ENCODE data around the gene CPAMD8. TPM values are rescaled to one million over a fixed set of nuclear protein-coding genes. Genes with fewer than 3 reads are reported as not detected.

CPAMD8 gene
- polyA plus RNA-seq, 1 experiment: 0.38 TPM

DNA sequence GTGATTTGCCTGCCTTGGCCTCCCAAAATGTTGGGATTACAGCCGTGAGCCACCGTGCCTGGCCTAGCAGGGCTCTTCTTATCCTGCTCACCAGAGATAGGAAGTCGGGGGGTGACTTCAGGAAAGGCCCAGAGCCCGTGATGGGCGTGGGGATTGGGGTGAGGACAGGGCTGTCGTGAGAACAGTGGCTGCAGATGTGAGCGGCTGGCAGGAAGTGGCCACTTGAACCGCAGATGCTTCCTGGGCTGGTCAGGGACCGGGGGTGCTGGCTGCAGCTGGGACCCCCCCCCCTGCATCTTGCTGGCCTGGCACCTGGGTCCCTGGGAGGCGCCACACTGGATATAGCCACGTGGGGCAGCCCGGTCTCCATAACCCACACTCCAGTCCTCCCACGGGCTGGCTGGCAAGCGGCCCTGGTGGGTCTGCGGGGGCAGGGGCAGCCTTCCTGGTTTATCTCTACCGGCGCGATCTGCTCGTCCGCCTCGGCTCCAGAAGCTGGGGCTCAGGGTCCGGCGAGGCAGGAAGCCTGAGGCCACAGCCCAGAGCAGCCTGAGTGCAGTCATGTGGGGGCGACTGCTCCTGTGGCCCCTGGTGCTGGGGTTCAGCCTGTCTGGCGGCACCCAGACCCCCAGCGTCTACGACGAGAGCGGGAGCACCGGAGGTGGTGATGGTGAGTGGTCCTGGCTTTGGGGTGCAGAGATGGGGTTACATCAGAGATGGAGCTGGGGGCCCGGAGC is 137.8 kb downstream of the CPAMD8 start, which contains the start of gene F2RL3:
Gene F2RL3 (plus strand): TSS at position 371 of the 737 bp plus-strand sequence. CDS start 191 bp downstream, at position 562.
- Histone ChIP-seq H3K27me3 (ENCODE audit: control insufficient read depth, insufficient read depth, low read length) (peaks cover 2% of the 10 kb centered on the region), H3K27ac (ENCODE audit: low read depth, low read length) (no peak within 1 kb of the TSS), H3K9me3 (ENCODE audit: control insufficient read depth, insufficient read depth, low read length) (no peaks in the 10 kb centered on the region; the same call in 1 of the 2 replicates), H3K4me3 (ENCODE audit: low read depth, low read length) (no peak within 1 kb of the TSS)
- ChIA-PET CTCF (no interaction called here), POLR2A (interaction anchor here (0.6 kb wide), 1 partner anchor 1193 kb away, joined by 4 read pairs; no protein-coding TSS in a partner anchor)
- TF ChIP-seq, protein P1, sequence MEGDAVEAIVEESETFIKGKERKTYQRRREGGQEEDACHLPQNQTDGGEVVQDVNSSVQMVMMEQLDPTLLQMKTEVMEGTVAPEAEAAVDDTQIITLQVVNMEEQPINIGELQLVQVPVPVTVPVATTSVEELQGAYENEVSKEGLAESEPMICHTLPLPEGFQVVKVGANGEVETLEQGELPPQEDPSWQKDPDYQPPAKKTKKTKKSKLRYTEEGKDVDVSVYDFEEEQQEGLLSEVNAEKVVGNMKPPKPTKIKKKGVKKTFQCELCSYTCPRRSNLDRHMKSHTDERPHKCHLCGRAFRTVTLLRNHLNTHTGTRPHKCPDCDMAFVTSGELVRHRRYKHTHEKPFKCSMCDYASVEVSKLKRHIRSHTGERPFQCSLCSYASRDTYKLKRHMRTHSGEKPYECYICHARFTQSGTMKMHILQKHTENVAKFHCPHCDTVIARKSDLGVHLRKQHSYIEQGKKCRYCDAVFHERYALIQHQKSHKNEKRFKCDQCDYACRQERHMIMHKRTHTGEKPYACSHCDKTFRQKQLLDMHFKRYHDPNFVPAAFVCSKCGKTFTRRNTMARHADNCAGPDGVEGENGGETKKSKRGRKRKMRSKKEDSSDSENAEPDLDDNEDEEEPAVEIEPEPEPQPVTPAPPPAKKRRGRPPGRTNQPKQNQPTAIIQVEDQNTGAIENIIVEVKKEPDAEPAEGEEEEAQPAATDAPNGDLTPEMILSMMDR (IDR thresholded peaks at IDR 0.05; ENCODE audit: low read depth, low read length): no peak
- DNase-seq (ENCODE audit: low read depth, low spot score): no peak

DNA sequence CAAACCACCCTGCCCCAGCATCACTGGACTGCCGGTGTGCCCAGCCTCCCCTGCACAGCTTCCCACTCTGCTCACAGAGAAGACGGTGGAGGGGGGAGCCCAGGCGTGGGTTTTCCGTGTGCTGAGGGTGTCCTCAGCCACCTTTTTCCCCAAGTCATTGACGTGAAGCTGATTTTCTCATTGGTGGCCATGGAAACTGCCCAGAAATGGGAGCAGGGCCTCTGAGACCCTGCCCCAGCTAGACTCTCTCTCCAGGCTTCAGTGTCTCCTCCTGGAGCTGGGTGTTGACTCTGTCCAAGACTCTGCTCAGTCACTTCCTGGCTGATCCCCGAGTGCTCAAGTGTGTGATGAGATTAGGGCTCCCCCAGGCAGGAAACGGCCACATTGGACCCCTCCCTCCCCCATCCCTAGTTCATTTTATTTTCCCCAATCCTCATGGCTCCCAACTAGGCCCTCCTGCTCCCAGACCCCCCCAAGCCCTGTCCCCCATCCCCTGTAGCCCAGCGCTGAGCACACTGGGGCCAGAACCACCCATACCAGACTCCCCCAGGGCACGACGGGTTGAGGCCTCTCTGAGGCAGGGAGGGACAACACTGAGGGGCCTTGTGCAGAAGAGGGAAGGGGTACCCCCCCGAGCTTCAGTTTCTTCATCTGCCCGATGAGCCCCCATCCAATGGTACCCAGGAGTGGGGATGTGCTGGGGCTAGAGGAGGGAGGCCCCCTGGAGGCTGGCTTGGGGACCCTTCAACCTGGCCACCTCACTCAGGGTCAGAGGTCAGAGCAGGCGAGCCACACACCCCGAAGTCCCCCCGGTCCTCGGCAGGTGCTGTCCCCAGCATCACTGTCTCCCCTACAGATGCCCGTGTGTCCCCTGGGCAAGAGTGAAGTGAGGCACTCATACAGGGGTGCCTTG is 139.0 kb downstream of the CPAMD8 start:
- H3K27me3 ChIP-seq (ENCODE audit: control insufficient read depth, insufficient read depth, low read length): no peaks in the 10 kb centered on the region
- TF ChIP-seq, protein P1 (IDR thresholded peaks at IDR 0.05; ENCODE audit: low read depth, low read length): no peak
- CTCF ChIA-PET: no interaction called here
- H3K9me3 ChIP-seq (ENCODE audit: control insufficient read depth, insufficient read depth, low read length): peaks cover 10% of the 10 kb centered on the region
- no peak overlapping the region for H3K27ac ChIP-seq (ENCODE audit: low read depth, low read length)
- no peak for DNase-seq (ENCODE audit: low read depth, low spot score)
- no peak overlapping the region for H3K4me3 ChIP-seq (ENCODE audit: low read depth, low read length)
- POLR2A ChIA-PET: interaction anchor here (0.6 kb wide), 1 partner anchor 38 kb away, joined by 4 read pairs; no protein-coding TSS in a partner anchor

DNA sequence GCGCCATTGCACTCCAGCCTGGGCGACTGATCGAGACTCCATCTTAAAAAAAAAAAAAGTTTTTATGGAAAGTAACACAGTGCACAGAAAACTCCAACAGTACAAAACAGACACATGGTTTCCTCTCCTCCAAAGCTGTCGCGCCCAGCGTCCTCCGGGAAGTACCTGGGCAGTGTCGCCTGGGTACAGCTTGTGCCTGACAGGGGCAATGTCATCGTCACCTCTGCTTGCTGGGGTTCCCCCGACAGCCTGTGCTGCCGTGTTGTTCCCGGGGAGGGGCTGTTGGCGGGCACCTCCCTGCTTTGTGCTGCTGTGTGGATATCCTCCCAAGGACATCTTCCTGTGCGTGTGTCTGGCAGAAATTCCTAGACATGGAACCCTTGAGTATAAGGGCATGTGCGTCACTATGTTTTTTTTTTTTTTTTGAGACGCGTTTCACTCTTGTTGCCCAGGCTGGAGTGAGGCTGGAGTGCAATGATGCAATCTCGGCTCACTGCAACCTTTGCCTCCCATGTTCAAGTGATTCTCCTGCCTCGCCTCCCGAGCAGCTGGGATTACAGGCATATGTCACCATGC is 140.2 kb downstream of the CPAMD8 start:
- TF ChIP-seq, protein P1 (IDR thresholded peaks at IDR 0.05; ENCODE audit: low read depth, low read length): no peak
- ChIA-PET CTCF (no interaction called here), POLR2A (interaction anchor here (1.0 kb wide), 1 partner anchor 26 kb away, joined by 9 read pairs; no protein-coding TSS in a partner anchor)
- H3K27me3 ChIP-seq (ENCODE audit: control insufficient read depth, insufficient read depth, low read length): no peaks in the 10 kb centered on the region
- H3K27ac ChIP-seq (ENCODE audit: low read depth, low read length): no peak overlapping the region
- peaks cover 22% of the 10 kb centered on the region for H3K9me3 ChIP-seq (ENCODE audit: control insufficient read depth, insufficient read depth, low read length)
- no peak overlapping the region for H3K4me3 ChIP-seq (ENCODE audit: low read depth, low read length)
- DNase-seq (ENCODE audit: low read depth, low spot score): no peak

DNA sequence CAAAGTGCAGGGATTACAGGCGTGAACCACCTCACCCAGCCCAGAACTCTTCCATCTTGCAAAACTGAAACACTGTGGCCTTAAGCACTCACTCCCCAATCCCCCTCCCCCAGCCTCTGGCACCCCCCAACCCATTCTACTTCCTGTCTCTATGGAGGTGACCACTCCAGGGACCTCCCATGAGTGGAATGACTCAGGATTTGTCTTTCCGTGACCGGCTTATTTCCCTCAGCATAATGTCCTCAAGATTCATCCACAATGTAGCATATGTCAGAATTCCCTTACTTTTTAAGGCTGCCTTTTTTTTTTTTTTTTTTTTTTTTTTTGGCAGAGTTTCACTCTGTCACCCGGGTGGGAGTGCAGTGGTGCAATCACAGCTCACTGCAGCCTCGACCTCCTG is 141.4 kb downstream of the CPAMD8 start:
- CTCF ChIA-PET: no interaction called here
- Histone ChIP-seq H3K9me3 (ENCODE audit: control insufficient read depth, insufficient read depth, low read length) (peaks cover 33% of the 10 kb centered on the region), H3K27ac (ENCODE audit: low read depth, low read length) (no peak overlapping the region), H3K27me3 (ENCODE audit: control insufficient read depth, insufficient read depth, low read length) (no peaks in the 10 kb centered on the region), H3K4me3 (ENCODE audit: low read depth, low read length) (no peak overlapping the region)
- TF ChIP-seq, protein P1 (IDR thresholded peaks at IDR 0.05; ENCODE audit: low read depth, low read length): no peak
- no peak for DNase-seq (ENCODE audit: low read depth, low spot score)
- POLR2A ChIA-PET: no interaction called here

All from AG04450 (cell line).